Measurements from ENCODE around the gene MSI2.

MSI2 gene

DNA sequence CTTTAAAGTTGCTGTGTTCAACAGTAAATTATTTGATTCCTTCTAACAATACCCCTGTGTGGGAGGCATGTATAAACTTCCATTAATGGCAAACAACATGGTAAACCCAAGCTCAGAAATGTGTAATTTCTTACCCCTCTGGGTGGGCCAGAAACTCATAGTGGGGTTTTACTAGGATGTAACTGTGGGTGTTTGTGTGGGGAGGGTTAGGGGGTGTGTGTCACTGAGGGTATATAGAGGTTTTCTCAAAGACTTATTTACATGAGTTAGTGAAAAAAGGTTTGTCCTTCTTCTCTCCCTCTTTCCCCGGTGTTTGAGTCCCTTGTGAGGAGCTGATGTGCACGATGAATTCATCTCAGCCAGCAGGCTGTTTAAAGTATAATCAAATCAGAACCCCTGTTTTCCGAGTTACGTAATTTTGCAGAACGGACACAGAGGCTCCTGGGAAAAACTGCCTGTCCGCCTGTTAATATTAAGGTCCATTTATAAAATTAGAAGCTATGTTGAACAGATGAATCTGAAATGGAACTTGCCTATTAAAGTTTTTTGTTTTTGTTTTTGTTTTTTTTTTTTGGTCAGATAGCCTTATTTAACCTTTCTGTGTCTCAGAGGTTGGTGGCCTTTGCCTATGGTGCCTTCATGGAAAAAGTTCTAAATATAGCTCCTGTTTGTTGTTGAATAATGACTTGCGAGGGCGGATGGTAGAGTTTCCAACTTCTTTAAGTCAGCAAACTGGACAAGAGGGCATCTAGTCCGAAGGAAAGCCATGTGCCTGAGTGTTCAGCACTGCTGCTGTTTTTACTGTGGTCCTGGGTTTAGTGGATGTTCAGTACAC, 73.3 kb downstream of the MSI2 start:
- peaks cover 18% of the 10 kb centered on the region for H3K4me1 ChIP-seq
- TF ChIP-seq, protein P1, sequence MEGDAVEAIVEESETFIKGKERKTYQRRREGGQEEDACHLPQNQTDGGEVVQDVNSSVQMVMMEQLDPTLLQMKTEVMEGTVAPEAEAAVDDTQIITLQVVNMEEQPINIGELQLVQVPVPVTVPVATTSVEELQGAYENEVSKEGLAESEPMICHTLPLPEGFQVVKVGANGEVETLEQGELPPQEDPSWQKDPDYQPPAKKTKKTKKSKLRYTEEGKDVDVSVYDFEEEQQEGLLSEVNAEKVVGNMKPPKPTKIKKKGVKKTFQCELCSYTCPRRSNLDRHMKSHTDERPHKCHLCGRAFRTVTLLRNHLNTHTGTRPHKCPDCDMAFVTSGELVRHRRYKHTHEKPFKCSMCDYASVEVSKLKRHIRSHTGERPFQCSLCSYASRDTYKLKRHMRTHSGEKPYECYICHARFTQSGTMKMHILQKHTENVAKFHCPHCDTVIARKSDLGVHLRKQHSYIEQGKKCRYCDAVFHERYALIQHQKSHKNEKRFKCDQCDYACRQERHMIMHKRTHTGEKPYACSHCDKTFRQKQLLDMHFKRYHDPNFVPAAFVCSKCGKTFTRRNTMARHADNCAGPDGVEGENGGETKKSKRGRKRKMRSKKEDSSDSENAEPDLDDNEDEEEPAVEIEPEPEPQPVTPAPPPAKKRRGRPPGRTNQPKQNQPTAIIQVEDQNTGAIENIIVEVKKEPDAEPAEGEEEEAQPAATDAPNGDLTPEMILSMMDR (IDR thresholded peaks at IDR 0.05; ENCODE audit: low read depth, low read length): no peak
- peak overlapping the region; percentile 14; the same call in 1 of the 2 replicates for H3K4me3 ChIP-seq (ENCODE audit: low read depth, low read length)
- DNase-seq: peak; percentile 22
- H3K9me3 ChIP-seq: no peaks in the 10 kb centered on the region
- peaks cover 40% of the 10 kb centered on the region for H3K36me3 ChIP-seq
- no peaks in the 10 kb centered on the region for H3K27me3 ChIP-seq

DNA sequence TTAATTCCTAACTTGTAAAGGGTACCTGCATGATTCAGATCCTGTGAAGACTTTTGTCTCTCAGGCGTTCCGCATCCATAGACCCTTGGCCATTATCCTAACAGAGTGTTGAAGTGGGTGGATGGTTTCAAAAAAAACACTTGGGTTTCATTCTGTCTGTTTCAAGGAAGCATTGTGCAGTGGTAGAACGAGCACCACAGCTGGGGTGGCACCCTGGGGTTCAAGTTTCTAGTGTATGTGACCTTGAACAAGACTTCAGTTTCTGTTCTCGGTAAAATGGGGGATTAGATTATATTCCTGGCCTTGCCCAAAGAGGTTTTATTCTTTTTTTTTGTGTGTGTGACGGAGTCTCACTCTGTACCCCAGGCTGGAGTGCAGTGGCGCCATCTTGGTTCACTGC, 74.3 kb downstream of the MSI2 start:
- Histone ChIP-seq H3K4me1 (peaks cover 18% of the 10 kb centered on the region), H3K4me3 (ENCODE audit: low read depth, low read length) (no peak overlapping the region), H3K9me3 (no peaks in the 10 kb centered on the region), H3K27me3 (no peaks in the 10 kb centered on the region), H3K36me3 (peaks cover 34% of the 10 kb centered on the region)
- no peak for DNase-seq
- TF ChIP-seq, protein P1 (IDR thresholded peaks at IDR 0.05; ENCODE audit: low read depth, low read length): no peak

DNA sequence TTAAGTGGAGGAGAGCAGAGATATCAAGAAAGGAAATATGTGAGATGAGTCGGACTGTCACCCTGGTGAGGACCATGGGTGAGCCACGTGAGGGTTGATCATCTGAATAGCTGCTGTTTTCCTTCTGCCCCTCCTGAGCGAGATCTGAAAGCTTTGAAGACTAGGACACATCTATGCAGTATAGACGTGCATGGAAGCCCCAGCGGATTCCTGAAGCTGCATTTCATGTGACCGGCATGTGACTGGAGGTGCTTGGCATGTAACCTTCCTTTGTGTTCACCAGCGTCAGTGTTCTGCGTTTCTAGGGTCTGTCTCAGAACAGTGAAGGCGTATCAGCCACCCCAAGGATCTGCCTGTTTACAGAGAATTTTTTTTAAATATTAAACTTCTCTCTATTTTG, 75.1 kb downstream of the MSI2 start:
- H3K9me3 ChIP-seq: no peaks in the 10 kb centered on the region

DNA sequence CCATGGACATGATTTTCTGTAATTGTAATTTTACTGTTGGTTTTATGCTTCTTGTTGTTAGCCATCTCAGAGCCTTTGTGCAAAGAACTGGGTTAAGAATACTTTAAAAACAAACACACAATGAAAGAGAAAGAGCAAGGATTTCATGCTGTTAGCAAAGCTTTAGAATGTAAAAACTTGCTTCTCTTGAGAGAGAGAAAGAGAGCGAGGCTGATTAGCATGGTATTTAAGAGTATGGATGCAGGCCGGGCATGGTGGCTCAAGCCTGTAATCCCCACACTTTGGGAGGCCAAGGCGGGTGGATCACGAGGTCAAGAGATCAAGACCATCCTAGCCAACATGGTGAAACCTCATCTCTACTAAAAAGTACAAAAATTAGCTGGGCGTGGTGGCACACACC, 76.2 kb downstream of the MSI2 start:
- peaks cover 18% of the 10 kb centered on the region for H3K4me1 ChIP-seq
- peaks cover 36% of the 10 kb centered on the region for H3K36me3 ChIP-seq
- TF ChIP-seq, protein P1 (IDR thresholded peaks at IDR 0.05; ENCODE audit: low read depth, low read length): no peak
- H3K4me3 ChIP-seq (ENCODE audit: low read depth, low read length): no peak overlapping the region
- DNase-seq: no peak
- H3K27me3 ChIP-seq: no peaks in the 10 kb centered on the region
- H3K9me3 ChIP-seq: no peaks in the 10 kb centered on the region

More for the DNA sequence above, 75.1 kb downstream of the MSI2 start:
- H3K4me1 ChIP-seq: peaks cover 18% of the 10 kb centered on the region
- DNase-seq: no peak
- TF ChIP-seq, protein P1 (IDR thresholded peaks at IDR 0.05; ENCODE audit: low read depth, low read length): no peak
- H3K4me3 ChIP-seq (ENCODE audit: low read depth, low read length): no peak overlapping the region
- H3K27me3 ChIP-seq: no peaks in the 10 kb centered on the region
- H3K36me3 ChIP-seq: peaks cover 36% of the 10 kb centered on the region

DNA sequence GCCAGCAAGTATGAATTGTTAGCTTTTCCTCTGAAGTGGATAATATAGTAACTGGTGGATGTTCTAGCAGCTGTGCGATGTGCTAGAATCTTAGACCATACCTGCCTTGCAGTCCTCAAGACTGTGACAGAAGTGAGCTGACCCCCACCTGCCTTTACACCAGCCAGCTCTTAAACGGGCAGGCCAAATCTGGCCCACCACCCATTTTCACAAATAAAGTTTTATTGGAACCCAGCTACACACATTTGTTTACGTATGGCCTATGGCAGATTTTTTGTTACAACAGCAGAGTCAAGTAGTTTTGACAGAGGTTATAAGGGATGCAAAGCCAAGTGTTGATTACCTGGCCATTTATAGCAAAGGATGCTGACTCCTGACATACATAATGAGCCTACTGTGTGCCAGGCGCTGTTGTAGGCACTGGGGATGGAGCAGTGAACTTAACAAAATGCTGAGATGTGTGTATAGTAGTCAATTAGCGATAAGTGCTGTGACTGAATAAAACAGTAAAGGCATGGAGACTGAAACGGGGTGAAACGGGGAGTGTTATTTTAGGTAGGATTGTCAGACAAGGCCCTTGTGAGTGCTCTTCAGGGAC, 79.0 kb downstream of the MSI2 start:
- TF ChIP-seq, protein P1 (IDR thresholded peaks at IDR 0.05; ENCODE audit: low read depth, low read length): no peak

DNA sequence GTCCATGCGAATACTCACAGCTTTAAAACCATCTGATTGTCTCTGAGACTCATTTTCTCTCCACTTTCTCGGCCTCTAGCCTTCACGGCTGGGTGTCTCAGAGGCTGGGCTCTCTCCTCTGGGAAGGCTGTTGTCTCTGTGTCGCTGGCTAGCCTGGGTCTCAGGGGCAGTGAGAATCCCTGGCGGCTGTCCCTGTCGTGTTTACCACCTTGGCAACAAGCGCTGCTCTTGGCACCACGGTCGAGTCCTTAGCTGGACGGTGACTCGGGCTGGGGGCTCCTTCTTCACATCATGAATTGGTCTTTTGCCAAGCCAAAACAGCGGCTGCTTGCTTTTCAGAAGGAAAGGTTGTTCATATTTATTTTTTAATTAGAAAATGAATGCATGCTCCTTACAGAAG, 81.1 kb downstream of the MSI2 start:
- Histone ChIP-seq H3K27me3 (no peaks in the 10 kb centered on the region), H3K9me3 (no peaks in the 10 kb centered on the region), H3K4me1 (no peaks in the 10 kb centered on the region; the same call in 1 of the 2 replicates), H3K4me3 (ENCODE audit: low read depth, low read length) (no peak overlapping the region), H3K36me3 (peaks cover 23% of the 10 kb centered on the region)
- DNase-seq: no peak
- TF ChIP-seq, protein P1 (IDR thresholded peaks at IDR 0.05; ENCODE audit: low read depth, low read length): no peak

More for the DNA sequence above, 79.0 kb downstream of the MSI2 start:
- no peak for DNase-seq
- Histone ChIP-seq H3K27me3 (no peaks in the 10 kb centered on the region), H3K36me3 (peaks cover 37% of the 10 kb centered on the region), H3K9me3 (no peaks in the 10 kb centered on the region), H3K4me3 (ENCODE audit: low read depth, low read length) (no peak overlapping the region), H3K4me1 (no peaks in the 10 kb centered on the region)
